ENCODE results near the gene RHD.

GRCh38 chr1:25255706-25256577 lies 16.4 kb upstream of the RHD start:
- TF ChIP-seq CTCF (IDR thresholded peaks at IDR 0.05; ENCODE audit: low read length): no peak
- TF ChIP-seq EZH2 (IDR thresholded peaks at IDR 0.05; ENCODE audit: borderline replicate concordance, low read length): no peak
